Measurements from ENCODE around the gene ANKRD33B. TPM values are rescaled to one million over a fixed set of nuclear protein-coding genes. Genes with fewer than 3 reads are reported as not detected.

Gene ANKRD33B
- total RNA-seq, 6 donors from 2014 or later, result 3.1 to 10.5 (median 7.9) TPM

GRCh38 chr5:10639846-10640368 lies 76.0 kb downstream of the ANKRD33B start:
- TF ChIP-seq POLR2AphosphoS5 (IDR thresholded peaks at IDR 0.05) (no peak), EP300 (IDR thresholded peaks at IDR 0.05) (no peak), CTCF (IDR thresholded peaks at IDR 0.05) (no peak), POLR2A (IDR thresholded peaks at IDR 0.05) (no peak)
- no peaks in the 10 kb centered on the region for H3K9me3 ChIP-seq
- no peaks in the 10 kb centered on the region for H3K36me3 ChIP-seq
- H3K4me3 ChIP-seq, result no peak overlapping the region
- WGBS, 2 donors, result 96% methylated on average over 12 to 37 of the region's 48 CpGs
- no peaks in the 10 kb centered on the region for H3K27me3 ChIP-seq
- DNase-seq (no peak), ATAC-seq (ENCODE audit: low FRiP score in 2 of 2) (no peak)
- H3K27ac ChIP-seq, result no peak overlapping the region
- H3K4me1 ChIP-seq, result no peaks in the 10 kb centered on the region

DNA sequence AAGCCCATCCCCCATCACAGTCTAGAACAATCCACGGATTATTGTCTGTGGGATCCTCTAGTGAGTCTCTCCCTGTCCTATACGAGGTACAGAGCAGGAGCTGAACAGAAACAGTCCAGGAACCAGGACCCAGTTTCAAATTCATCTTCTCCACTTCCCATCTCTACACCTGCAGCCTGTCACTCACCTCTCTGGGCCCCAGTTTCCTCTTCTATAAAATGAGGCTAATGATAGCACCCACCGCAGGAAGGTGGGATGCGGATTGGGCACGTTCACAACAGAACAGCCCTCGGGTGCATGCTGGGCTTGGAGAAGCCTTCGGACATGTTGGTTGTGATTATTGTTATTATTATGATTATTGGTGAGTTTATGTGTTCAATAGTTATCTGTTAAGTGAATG lies 78.5 kb downstream of the ANKRD33B start:
- Histone ChIP-seq H3K4me3 (no peak overlapping the region), H3K9me3 (no peaks in the 10 kb centered on the region), H3K27ac (no peak overlapping the region), H3K27me3 (no peaks in the 10 kb centered on the region), H3K4me1 (no peaks in the 10 kb centered on the region), H3K36me3 (no peaks in the 10 kb centered on the region)
- no peak for DNase-seq
- WGBS, 2 donors, result 82 to 86% methylated on average over 7 of the region's 7 CpGs
- TF ChIP-seq POLR2A (IDR thresholded peaks at IDR 0.05) (no peak), CTCF (IDR thresholded peaks at IDR 0.05) (no peak), EP300 (IDR thresholded peaks at IDR 0.05) (no peak), POLR2AphosphoS5 (IDR thresholded peaks at IDR 0.05) (no peak)
- ATAC-seq (ENCODE audit: low FRiP score in 2 of 2), result no peak

DNA sequence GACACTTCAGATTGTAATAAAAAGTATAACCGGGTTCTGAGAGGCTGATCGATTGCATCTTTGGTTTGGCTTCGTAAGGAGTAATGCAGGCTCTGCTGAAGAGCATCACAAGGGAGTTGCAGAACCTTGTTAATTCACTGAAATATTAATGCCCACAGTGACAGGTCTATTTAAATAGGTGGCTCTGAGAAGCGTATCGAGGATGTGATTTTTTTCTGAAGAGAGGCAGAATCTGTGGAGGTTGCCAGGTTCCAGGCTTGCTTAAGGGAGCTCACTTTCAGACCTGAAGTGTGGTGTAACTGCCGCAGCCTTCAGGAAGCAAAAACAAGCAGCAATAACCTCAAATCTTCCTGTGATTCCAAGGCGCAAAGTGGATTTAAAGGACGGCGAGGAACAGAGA lies 80.3 kb downstream of the ANKRD33B start:
- TF ChIP-seq CTCF (IDR thresholded peaks at IDR 0.05) (no peak), EP300 (IDR thresholded peaks at IDR 0.05) (no peak), POLR2A (IDR thresholded peaks at IDR 0.05) (no peak), POLR2AphosphoS5 (IDR thresholded peaks at IDR 0.05) (no peak)
- peaks cover 0 to 3% (median 0%) of the 10 kb centered on the region in 4 donors for H3K27me3 ChIP-seq
- H3K27ac ChIP-seq, result no peak overlapping the region
- H3K4me3 ChIP-seq, result no peak overlapping the region
- no peaks in the 10 kb centered on the region for H3K4me1 ChIP-seq
- no peaks in the 10 kb centered on the region for H3K9me3 ChIP-seq
- DNase-seq (no peak), ATAC-seq (ENCODE audit: low FRiP score in 2 of 2) (no peak)
- WGBS, 2 donors, result 65 to 82% methylated on average over 9 of the region's 9 CpGs
- no peaks in the 10 kb centered on the region for H3K36me3 ChIP-seq

DNA sequence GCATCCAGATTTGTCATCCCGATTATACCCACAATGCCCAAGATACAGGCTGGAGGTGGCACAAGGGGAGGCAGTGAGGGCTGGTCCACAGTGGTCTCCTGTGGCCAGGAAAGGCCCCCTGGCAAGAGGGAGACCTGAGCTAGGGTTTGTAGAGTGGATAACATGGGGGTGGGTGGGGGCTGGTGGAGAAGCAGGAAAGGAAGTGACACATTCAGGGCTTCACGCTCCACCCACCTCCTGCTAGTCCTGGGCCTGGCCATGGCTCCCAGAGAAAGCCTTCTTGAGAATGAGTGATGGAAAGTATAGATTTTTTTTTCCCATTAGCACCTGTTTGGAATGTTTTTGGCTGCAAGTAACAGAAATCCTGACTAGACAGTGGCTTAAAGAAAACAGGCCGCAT lies 81.3 kb downstream of the ANKRD33B start:
- Histone ChIP-seq H3K4me1 (no peaks in the 10 kb centered on the region), H3K27me3 (peaks cover 0 to 3% (median 0%) of the 10 kb centered on the region in 4 donors), H3K9me3 (no peaks in the 10 kb centered on the region), H3K4me3 (no peak overlapping the region), H3K36me3 (no peaks in the 10 kb centered on the region), H3K27ac (no peak overlapping the region)
- no peak for ATAC-seq (ENCODE audit: low FRiP score in 2 of 2)
- 88 to 92% methylated on average over 2 to 3 of the region's 3 CpGs for WGBS, 2 donors
- TF ChIP-seq POLR2A (IDR thresholded peaks at IDR 0.05) (no peak), POLR2AphosphoS5 (IDR thresholded peaks at IDR 0.05) (no peak), EP300 (IDR thresholded peaks at IDR 0.05) (no peak), CTCF (IDR thresholded peaks at IDR 0.05) (no peak)
- no peak for DNase-seq

DNA sequence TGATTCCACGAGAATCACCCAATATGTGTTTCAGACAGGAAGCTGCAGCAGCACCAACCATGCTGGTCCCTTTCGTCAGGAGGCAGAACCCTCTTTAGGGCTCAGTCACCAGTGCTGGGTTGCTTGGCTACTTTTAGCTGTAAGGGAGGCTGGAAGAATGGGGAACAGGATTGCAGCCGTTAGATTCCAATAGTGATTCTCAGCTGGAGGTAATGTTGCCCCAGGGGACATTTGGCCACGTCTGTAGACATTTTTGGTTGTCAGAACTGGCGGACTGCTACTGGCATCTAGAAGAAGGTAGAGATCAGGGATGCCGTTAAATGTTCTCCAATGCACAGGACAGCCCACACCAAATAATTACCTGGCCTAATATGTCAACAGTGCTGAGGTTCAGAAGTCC lies 81.8 kb downstream of the ANKRD33B start:
- no peak for TF ChIP-seq CTCF (IDR thresholded peaks at IDR 0.05)
- Histone ChIP-seq H3K4me1 (no peaks in the 10 kb centered on the region), H3K27ac (no peak overlapping the region), H3K36me3 (no peaks in the 10 kb centered on the region), H3K9me3 (no peaks in the 10 kb centered on the region), H3K27me3 (peaks cover 0 to 3% (median 0%) of the 10 kb centered on the region in 4 donors), H3K4me3 (no peak overlapping the region)
- WGBS, 2 donors, result 75 to 85% methylated on average over 6 of the region's 6 CpGs
- no peak for DNase-seq
- ATAC-seq (ENCODE audit: low FRiP score in 2 of 2), result no peak

Measured in upper lobe of left lung (tissue), 6 donors.